Fibroblast of lung (primary cell): ENCODE data around the gene GAK. TPM values are rescaled to one million over a fixed set of nuclear protein-coding genes. Genes with fewer than 3 reads are reported as not detected.

Source experiments
- DNase-seq, 2 donors: peaks; one replicate each; pipeline versions ENCODE4 v3.0.0 to v3.0.0-alpha.2; 2010; ENCODE audit warnings: low read depth in 2 of 2
- H2AFZ ChIP-seq: 2 replicates; pipeline ENCODE4 v1.5.1; 2012; ENCODE audit warnings: low read length, control low read depth, inconsistent platforms
- H3K27ac ChIP-seq: 2 replicates; pipeline ENCODE4 v1.5.1; 2011; ENCODE audit warnings: low read length, control low read depth; ENCODE audit not compliant: insufficient read depth
- H3K27me3 ChIP-seq: 2 replicates; pipeline ENCODE4 v1.5.1; 2011; ENCODE audit warnings: mild to moderate bottlenecking, low read length; ENCODE audit not compliant: control insufficient read depth, insufficient read depth
- H3K36me3 ChIP-seq: 2 replicates; pipeline ENCODE4 v1.5.1; 2011; ENCODE audit warnings: low read length; ENCODE audit not compliant: control insufficient read depth, insufficient read depth
- H3K4me1 ChIP-seq: 2 replicates; pipeline ENCODE4 v1.5.1; 2011; ENCODE audit warnings: low read length; ENCODE audit not compliant: control insufficient read depth, insufficient read depth; ENCODE audit errors: extremely low read depth
- H3K4me2 ChIP-seq: 2 replicates; pipeline ENCODE4 v1.5.1; 2011; ENCODE audit warnings: low read length, control low read depth; ENCODE audit not compliant: insufficient read depth; ENCODE audit errors: extremely low read depth
- H3K4me3 ChIP-seq, 4 experiments: fragments of 200-600 bp in 1 of 4; sonication (generic) in 1 of 4; replicated peaks in 1 of 4; 2 replicates each; pipeline ENCODE4 v1.5.1; 2011 to 2016; ENCODE audit warnings: low read length in 4 of 4, low read depth in 3 of 4, mild to moderate bottlenecking in 3 of 4, control low read depth in 2 of 4, inconsistent platforms in 1 of 4, mixed read lengths in 1 of 4; ENCODE audit not compliant: insufficient read depth in 1 of 4; ENCODE audit errors: control extremely low read depth in 1 of 4
- H3K79me2 ChIP-seq: 2 replicates; pipeline ENCODE4 v1.5.1; 2012; ENCODE audit warnings: mild to moderate bottlenecking, low read length, inconsistent platforms; ENCODE audit not compliant: control insufficient read depth, insufficient read depth
- H3K9ac ChIP-seq: 2 replicates; pipeline ENCODE4 v1.5.1; 2011; ENCODE audit warnings: mild to moderate bottlenecking, low read length, control low read depth; ENCODE audit not compliant: insufficient read depth
- H3K9me3 ChIP-seq: 2 replicates; pipeline ENCODE4 v1.5.1; 2012; ENCODE audit warnings: low read depth, low read length; ENCODE audit not compliant: control insufficient read depth, insufficient read depth
- H4K20me1 ChIP-seq: 2 replicates; pipeline ENCODE4 v1.5.1; 2011; ENCODE audit warnings: low read length; ENCODE audit not compliant: control insufficient read depth, insufficient read depth; ENCODE audit errors: extremely low read depth
- EZH2 ChIP-seq: IDR thresholded peaks from 2 replicates; pipeline ENCODE4 v1.5.1; 2012; ENCODE audit warnings: low read length, control low read depth, mild to moderate bottlenecking; ENCODE audit errors: missing control alignments
- polyA plus RNA-seq, 2 donors: library from polyadenylated mRNA; depleted of rRNA in 1 of 2; stranded (reverse) in 1 of 2; unstranded in 1 of 2; fragments of >200 nt; gene quantifications; 2 replicates each; pipeline ENCODE4 v1.2.1, GENCODE V29; 2011 to 2012; ENCODE audit warnings: missing spikeins in 1 of 2
- total RNA-seq: library from RNA; depleted of rRNA; stranded (reverse); fragments of >200 nt; gene quantifications from 2 replicates; pipeline ENCODE4 v1.2.1, GENCODE V29; 2014
- TF ChIP-seq, protein P1 (sequence below), 2 donors: IDR thresholded peaks in 1 of 2; conservative IDR thresholded peaks in 1 of 2; 1 replicate in 1 of 2; 2 replicates in 1 of 2; pipeline ENCODE4 v1.5.1; 2011 to 2012; ENCODE audit warnings: low read length in 2 of 2, control low read depth in 1 of 2, inconsistent platforms in 1 of 2, low read depth in 1 of 2, mild to moderate bottlenecking in 1 of 2

The GAK gene
- total and polyA plus RNA-seq, 2 donors (not counting 1 experiment from before 2014, with no cell fraction given): 10.1 to 48.2 TPM

DNA sequence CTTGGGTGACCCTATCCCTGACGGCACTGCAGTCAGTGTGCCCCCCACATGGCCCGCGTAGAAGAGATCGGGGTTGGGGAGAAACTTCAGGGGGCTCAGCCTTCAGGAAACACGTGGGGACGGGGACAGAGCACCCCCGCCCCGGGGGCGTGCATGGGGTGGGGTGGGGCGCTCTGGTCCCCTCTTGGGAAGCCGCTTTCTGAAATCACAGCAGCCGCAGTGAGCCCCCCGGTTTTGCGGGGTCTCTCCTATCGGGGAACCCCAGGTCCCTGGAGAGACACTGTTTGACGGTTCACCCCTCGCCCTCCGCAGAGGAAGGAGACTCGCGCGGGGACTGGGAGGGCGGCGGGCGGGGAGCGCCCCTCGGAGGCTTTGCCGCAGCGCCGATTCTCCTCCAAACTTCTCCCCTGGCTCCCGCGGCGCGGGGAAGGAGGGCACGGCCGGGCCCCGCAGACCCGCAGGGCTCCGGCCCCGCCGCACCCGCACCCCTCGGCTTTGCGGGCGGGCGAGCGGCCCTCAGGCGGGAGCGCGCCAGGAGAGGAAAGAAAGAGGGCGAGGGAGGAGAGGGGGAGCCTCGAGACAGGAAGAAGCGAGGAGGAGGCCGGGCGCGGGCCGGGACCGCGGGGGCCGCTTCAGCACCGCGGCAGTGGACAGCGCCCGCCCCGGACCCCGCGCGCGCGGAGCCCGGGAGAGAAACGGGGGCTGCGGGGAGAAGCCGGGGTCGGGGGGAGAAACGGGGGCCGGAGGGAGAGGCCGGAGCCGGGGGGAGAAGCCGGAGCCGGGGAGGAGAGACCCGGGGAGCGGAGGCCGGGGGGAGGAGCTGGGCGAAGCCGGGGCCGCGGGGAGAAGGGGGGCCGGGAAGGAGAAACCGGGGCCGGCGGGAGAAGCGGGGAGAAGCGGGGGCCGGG, 106.8 kb downstream of the GAK start:
- Histone ChIP-seq H3K9ac (no peak overlapping the region), H3K4me2 (peak overlapping the region; percentile 8), H3K79me2 (no peaks in the 10 kb centered on the region), H3K9me3 (no peaks in the 10 kb centered on the region), H3K4me1 (no peaks in the 10 kb centered on the region), H3K36me3 (no peaks in the 10 kb centered on the region), H3K4me3 (peak overlapping the region in 1 of 4 experiments; percentile 34), H3K27me3 (peaks cover 39% of the 10 kb centered on the region), H2AFZ (no peak overlapping the region), H3K27ac (no peak overlapping the region), H4K20me1 (no peaks in the 10 kb centered on the region)
- TF ChIP-seq, protein P1, sequence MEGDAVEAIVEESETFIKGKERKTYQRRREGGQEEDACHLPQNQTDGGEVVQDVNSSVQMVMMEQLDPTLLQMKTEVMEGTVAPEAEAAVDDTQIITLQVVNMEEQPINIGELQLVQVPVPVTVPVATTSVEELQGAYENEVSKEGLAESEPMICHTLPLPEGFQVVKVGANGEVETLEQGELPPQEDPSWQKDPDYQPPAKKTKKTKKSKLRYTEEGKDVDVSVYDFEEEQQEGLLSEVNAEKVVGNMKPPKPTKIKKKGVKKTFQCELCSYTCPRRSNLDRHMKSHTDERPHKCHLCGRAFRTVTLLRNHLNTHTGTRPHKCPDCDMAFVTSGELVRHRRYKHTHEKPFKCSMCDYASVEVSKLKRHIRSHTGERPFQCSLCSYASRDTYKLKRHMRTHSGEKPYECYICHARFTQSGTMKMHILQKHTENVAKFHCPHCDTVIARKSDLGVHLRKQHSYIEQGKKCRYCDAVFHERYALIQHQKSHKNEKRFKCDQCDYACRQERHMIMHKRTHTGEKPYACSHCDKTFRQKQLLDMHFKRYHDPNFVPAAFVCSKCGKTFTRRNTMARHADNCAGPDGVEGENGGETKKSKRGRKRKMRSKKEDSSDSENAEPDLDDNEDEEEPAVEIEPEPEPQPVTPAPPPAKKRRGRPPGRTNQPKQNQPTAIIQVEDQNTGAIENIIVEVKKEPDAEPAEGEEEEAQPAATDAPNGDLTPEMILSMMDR (conservative IDR thresholded peaks at IDR 0.05 in 1 of 2, IDR thresholded peaks at IDR 0.05 in 1 of 2; ENCODE audit: low read depth in 1 of 2, low read length in 2 of 2): no peak
- peak; percentile 76 for TF ChIP-seq EZH2
- DNase-seq: peak in 1 of 2 donors; percentile 16

DNA sequence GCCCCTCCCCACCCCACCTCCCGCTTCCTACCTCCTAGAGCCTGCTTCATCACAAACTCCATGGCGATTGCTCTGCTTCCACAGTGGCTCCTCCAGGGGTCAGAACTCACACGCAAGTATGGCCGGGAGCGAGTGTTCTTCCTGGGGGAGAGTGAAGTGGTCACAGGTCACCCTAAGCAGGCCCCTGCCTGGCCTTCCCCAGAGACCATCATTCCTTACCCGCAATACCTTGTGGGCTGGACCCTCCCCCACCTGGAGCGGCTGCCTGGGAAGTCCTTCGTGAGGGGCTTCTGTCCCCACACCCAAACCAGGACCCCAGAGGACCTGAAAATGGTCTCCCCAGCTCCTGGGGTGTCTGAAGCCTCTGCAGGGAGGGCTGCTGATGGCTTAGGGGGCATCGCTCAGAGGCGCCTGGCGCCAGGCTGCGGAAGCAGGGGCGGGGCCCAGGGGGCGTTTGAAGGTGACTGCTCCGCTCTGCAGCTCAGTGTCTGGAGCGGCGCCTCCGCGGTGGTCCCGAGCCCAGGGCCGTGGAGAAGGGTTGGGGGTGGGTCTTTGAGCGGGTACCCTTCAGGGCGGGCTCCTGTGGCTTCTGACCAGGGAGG, 107.6 kb downstream of the GAK start:
- Histone ChIP-seq H3K27ac (no peak overlapping the region), H3K4me2 (no peak overlapping the region), H3K4me1 (no peaks in the 10 kb centered on the region), H3K9ac (no peak overlapping the region), H3K4me3 (no peak overlapping the region), H3K9me3 (no peaks in the 10 kb centered on the region), H3K36me3 (no peaks in the 10 kb centered on the region), H3K27me3 (peaks cover 39% of the 10 kb centered on the region), H4K20me1 (no peaks in the 10 kb centered on the region), H3K79me2 (no peaks in the 10 kb centered on the region), H2AFZ (no peak overlapping the region)
- no peak for DNase-seq
- TF ChIP-seq EZH2: peak; percentile 41
- TF ChIP-seq, protein P1 (conservative IDR thresholded peaks at IDR 0.05 in 1 of 2, IDR thresholded peaks at IDR 0.05 in 1 of 2; ENCODE audit: low read depth in 1 of 2, low read length in 2 of 2): no peak

DNA sequence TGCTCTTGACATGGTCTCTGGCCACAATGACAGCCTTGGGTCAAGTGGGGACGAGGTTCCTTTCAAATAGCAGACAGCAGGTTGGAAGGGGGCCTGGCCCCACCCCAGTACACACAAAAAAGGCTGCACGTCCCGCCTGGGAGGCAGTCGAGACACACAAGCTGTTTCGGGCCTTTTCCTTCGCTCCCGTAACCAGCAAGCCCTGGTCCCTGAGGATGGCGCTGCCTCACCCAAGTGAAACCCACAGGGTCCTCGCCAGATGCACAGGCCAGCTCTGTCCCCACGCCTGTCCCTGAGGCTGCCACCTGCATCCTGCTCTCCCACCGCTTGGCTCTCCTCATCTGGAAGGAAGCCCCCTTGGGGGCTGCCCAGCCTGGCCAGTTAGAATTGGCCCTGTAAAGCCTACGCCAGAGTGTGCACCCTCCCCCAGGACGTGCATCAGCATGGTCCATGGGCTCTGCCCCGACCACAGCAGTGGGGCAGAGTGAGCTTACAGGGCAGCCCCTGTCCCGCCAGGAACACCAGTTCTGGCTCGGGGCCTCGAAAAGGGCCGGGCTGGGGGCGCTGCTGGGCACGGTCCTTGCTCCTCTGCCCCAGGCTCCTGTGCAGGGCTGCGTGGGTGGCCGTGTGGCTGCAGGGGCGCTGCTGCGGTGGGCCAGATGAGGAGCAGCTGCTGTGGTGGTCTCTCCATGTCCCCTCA, 108.2 kb downstream of the GAK start:
- no peaks in the 10 kb centered on the region for H3K36me3 ChIP-seq
- H3K4me3 ChIP-seq: no peak overlapping the region
- no peaks in the 10 kb centered on the region for H4K20me1 ChIP-seq
- H3K4me1 ChIP-seq: no peaks in the 10 kb centered on the region
- no peaks in the 10 kb centered on the region for H3K79me2 ChIP-seq
- no peak overlapping the region for H2AFZ ChIP-seq
- no peak for TF ChIP-seq EZH2
- TF ChIP-seq, protein P1 (conservative IDR thresholded peaks at IDR 0.05 in 1 of 2, IDR thresholded peaks at IDR 0.05 in 1 of 2; ENCODE audit: low read depth in 1 of 2, low read length in 2 of 2): no peak
- no peak overlapping the region for H3K9ac ChIP-seq
- H3K4me2 ChIP-seq: no peak overlapping the region
- no peaks in the 10 kb centered on the region for H3K9me3 ChIP-seq
- peaks cover 40% of the 10 kb centered on the region for H3K27me3 ChIP-seq
- H3K27ac ChIP-seq: no peak overlapping the region
- DNase-seq: no peak
